ENCODE data around the gene TMEM35B.
A peak's percentile ranks its signal among the peaks of the same experiment; 100 is the strongest.

Gene TMEM35B

DNA sequence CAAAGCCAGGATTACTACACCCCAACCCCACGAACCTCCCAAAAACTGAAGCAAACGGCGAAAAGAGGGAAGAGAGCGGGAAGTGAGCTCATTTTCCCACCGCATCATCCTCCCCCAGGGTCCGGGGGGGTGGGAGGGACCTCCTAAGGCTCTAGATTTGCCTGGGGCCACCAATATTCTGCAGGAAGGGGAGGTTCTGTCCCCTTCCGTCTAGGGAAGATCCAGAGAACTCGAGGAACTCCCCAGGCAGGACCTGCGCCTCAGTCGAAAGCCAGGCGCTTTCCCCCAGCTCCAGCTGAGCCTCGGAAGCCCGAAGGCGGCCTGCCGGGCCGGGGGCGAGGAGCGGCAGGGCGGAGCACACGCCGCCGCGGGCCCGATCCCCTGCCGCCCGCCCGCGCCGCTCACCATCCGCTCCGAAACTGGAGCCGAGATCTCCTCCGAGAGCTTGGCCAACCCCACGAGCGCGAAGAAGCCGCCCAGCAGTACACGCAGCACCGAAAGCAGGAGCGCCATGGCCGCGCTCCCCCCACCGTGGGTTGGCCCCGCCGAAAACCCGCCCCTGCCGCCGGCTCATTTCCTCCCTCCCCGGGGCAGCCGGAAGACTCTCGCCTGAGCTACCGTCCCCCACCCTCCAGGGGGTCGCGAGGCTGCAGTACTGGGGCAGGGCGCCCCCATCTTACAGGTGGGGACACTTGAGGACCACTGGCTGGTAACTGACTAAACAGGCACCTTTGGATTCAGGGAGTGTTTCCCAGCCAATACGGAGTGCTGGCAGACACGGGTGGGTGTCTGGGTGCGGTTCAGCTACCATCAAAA, at the start of gene TMEM35B:
Gene TMEM35B (minus strand): TSS at position 555 of the 816 bp plus-strand sequence. CDS start 42 bp downstream, at position 513.
- Histone ChIP-seq H3K27ac (peak within 1 kb of the TSS; percentile 91 to 96), H3K4me3 (peak within 1 kb of the TSS; percentile 93)
- TF ChIP-seq, protein P1, sequence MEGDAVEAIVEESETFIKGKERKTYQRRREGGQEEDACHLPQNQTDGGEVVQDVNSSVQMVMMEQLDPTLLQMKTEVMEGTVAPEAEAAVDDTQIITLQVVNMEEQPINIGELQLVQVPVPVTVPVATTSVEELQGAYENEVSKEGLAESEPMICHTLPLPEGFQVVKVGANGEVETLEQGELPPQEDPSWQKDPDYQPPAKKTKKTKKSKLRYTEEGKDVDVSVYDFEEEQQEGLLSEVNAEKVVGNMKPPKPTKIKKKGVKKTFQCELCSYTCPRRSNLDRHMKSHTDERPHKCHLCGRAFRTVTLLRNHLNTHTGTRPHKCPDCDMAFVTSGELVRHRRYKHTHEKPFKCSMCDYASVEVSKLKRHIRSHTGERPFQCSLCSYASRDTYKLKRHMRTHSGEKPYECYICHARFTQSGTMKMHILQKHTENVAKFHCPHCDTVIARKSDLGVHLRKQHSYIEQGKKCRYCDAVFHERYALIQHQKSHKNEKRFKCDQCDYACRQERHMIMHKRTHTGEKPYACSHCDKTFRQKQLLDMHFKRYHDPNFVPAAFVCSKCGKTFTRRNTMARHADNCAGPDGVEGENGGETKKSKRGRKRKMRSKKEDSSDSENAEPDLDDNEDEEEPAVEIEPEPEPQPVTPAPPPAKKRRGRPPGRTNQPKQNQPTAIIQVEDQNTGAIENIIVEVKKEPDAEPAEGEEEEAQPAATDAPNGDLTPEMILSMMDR (IDR thresholded peaks at IDR 0.05), result no peak
- peak; percentile 84 for DNase-seq (ENCODE audit: low spot score)

DNA sequence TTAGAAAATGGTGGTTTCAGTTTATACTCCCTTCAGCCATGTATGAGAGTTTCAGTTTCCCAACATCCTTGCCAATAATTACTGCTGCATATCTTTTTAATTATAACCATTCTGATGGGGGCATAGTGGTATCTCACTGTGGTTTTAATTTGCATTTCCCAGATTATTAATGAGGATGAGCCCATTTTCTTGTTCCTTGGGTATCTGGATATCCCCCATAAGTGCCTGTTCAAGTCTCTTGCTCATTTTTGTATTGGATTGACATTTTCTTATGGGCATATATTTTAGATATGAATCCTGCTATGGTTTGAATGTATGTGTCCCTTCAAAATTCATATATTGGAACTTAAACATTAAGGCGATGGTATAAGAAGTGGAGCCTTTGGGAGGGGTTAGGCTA, 48.2 kb upstream of the TMEM35B start:
- no peak for DNase-seq (ENCODE audit: low spot score)
- TF ChIP-seq, protein P1 (IDR thresholded peaks at IDR 0.05), result no peak
- H3K4me3 ChIP-seq, result no peak overlapping the region
- no peak overlapping the region for H3K27ac ChIP-seq

DNA sequence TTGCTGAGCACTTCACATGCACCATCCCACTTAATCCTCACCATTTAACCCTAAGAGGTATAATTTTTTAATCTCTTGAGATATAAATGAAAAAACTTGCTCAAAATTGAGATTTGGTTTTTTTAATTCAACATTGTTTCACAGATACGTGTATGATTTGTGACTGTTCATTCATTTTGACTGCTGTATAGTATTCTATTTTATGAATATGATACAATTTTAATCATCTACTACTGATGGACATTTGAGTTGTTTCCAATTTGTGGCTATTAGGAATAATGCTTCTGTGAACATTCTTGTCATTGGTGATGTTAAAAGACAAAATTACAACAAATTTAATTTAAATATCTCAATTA, 47.2 kb upstream of the TMEM35B start:
- Histone ChIP-seq H3K27ac (peak overlapping the region in 1 of 2 donors; percentile 98), H3K4me3 (peak overlapping the region; percentile 87)
- TF ChIP-seq, protein P1 (IDR thresholded peaks at IDR 0.05), result no peak
- DNase-seq (ENCODE audit: low spot score), result no peak

DNA sequence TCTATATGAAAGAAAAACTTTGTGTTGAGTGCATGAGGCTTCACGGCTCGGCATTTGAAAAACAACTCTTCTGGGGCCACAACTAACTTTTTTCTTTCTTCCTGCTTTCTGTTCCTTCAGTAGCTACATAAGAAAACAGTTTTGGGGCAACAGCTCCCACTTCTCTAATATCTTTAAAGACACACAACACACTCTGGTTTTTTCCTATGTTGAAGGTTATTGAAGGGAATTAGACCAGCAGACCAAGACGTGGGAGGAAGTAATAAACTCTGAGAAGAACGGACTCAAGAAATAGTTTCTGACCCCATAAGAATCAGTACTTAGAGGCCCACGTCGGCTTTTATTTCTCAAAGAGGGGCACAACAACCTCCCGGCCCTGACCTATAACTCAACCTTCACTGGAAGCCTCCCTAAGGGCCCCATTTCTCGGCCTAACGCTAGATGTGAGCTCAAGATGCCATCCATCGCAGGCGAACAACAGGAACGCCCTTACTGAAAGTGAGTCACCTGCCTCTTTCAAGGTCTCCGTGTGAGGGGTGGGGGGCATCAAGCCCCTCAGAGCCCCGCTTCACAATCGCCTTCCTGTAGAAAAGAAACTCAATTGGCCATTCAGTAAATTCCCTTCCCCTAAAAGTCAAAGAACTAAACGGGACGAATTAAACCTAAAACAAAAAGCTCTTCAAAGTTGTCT, 45.8 kb upstream of the TMEM35B start:
- Histone ChIP-seq H3K4me3 (peak overlapping the region; percentile 87), H3K27ac (peak overlapping the region; percentile 84 to 98)
- TF ChIP-seq, protein P1 (IDR thresholded peaks at IDR 0.05), result no peak
- peak; percentile 72 for DNase-seq (ENCODE audit: low spot score)

DNA sequence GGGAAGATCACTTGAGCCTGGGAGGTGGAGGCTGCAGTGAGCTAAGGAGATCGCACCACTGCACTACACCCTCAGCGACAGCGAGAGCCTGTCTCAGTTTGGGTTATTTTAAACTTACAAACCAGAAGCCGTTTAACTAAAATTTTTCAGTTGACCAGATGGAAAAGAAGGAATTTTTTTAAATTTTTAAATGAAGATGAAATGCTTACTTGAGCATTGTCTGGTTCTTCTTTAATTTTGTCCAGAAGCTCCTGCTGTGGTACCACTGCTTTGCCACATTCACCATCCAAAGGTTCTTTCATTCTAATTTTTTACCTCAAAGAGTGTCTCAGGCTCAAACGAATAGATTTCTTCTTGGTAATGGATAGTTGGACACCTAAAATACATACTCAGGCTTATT, 45.2 kb upstream of the TMEM35B start:
- no peak for DNase-seq (ENCODE audit: low spot score)
- no peak overlapping the region for H3K27ac ChIP-seq
- TF ChIP-seq, protein P1 (IDR thresholded peaks at IDR 0.05), result no peak
- H3K4me3 ChIP-seq, result peak overlapping the region; percentile 87

DNA sequence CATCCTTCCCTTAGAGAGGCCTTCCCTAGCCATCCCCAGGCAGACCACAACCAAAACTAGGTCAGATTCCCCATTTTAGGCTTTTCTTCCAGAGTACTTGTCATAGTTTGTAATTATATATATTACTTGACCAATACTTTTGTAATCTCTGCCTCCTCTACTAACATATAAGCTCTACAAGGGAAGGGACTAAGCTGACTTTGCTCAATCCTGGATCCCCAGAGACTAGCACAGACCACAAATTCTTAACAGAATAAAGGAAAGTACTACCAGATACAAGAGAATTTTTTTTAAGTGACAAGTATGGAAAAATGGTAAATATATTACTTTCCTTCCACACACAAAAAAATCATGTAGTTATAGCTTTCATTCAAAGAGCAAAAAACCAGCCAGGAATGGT, 44.6 kb upstream of the TMEM35B start:
- no peak for DNase-seq (ENCODE audit: low spot score)
- Histone ChIP-seq H3K4me3 (peak overlapping the region; percentile 87), H3K27ac (no peak overlapping the region)
- TF ChIP-seq, protein P1 (IDR thresholded peaks at IDR 0.05), result no peak

All from coronary artery (tissue), 2 donors.